Measurements from ENCODE around the gene ZNF740.

Gene ZNF740

DNA sequence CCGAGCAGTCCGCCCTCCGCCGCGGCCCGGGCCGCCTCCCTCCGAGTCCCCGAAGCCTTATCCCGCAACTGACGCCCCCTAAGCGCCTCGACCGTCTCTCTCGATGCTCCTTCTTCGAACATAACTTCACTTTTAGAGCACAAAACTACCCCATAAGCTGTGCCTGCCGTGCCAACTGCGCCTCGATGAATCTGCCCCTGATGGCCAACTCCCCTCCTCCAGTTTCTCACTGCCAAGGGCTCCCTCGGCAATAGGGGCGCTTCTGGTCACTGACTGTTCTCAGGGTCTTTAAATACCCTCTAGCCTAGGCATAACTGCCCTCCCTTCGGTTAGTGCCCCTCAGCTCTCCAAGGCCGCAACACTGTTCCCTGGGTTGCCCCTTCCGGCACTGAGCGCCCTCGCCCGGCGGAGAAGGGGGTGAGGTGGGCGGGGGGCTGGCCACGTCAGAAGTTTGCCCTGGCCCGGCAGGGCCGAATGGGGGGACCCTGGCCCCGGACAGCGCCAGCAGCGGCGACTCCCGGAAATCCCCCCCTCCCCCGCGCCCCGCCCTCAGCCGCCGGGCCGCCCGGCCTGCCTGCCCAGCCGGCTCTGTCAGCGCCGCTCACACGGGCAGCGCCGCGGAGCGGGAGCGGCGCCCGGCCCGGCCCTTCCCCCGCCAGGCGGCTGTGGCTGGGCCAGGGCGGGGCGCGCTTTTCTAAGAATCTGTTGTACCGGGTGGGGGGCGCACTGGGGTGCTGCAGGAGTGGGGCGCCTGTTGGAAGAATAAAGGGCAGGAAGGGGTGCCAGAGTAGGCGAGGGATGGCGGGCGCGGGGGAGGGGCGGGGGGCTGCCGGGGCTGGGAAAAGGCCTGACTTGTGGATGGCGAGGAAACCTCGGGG, 40.9 kb downstream of the ZNF740 start:
- no peak for DNase-seq (ENCODE audit: extremely low read depth, low read depth)
- TF ChIP-seq, protein P1, sequence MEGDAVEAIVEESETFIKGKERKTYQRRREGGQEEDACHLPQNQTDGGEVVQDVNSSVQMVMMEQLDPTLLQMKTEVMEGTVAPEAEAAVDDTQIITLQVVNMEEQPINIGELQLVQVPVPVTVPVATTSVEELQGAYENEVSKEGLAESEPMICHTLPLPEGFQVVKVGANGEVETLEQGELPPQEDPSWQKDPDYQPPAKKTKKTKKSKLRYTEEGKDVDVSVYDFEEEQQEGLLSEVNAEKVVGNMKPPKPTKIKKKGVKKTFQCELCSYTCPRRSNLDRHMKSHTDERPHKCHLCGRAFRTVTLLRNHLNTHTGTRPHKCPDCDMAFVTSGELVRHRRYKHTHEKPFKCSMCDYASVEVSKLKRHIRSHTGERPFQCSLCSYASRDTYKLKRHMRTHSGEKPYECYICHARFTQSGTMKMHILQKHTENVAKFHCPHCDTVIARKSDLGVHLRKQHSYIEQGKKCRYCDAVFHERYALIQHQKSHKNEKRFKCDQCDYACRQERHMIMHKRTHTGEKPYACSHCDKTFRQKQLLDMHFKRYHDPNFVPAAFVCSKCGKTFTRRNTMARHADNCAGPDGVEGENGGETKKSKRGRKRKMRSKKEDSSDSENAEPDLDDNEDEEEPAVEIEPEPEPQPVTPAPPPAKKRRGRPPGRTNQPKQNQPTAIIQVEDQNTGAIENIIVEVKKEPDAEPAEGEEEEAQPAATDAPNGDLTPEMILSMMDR (IDR thresholded peaks at IDR 0.05; ENCODE audit: low read depth, low read length): peak; percentile 12

GRCh38 chr12:53222170-53222721, 41.7 kb downstream of the ZNF740 start:
- DNase-seq (ENCODE audit: extremely low read depth, low read depth): no peak
- TF ChIP-seq, protein P1 (IDR thresholded peaks at IDR 0.05; ENCODE audit: low read depth, low read length): no peak

GRCh38 chr12:53222806-53223261, 42.3 kb downstream of the ZNF740 start:
- TF ChIP-seq, protein P1 (IDR thresholded peaks at IDR 0.05; ENCODE audit: low read depth, low read length): no peak

GRCh38 chr12:53223389-53224060, 43.0 kb downstream of the ZNF740 start:
- no peak for DNase-seq (ENCODE audit: extremely low read depth, low read depth)
- TF ChIP-seq, protein P1 (IDR thresholded peaks at IDR 0.05; ENCODE audit: low read depth, low read length): no peak

More at GRCh38 chr12:53222806-53223261, 42.3 kb downstream of the ZNF740 start:
- no peak for DNase-seq (ENCODE audit: extremely low read depth, low read depth)

GRCh38 chr12:53224061-53224896, 43.8 kb downstream of the ZNF740 start:
- no peak for DNase-seq (ENCODE audit: extremely low read depth, low read depth)
- TF ChIP-seq, protein P1 (IDR thresholded peaks at IDR 0.05; ENCODE audit: low read depth, low read length): peak; percentile 26

GRCh38 chr12:53224897-53225634, 44.5 kb downstream of the ZNF740 start:
- TF ChIP-seq, protein P1 (IDR thresholded peaks at IDR 0.05; ENCODE audit: low read depth, low read length): no peak
- no peak for DNase-seq (ENCODE audit: extremely low read depth, low read depth)
